Measurements from ENCODE around the gene ZBTB16.

Gene ZBTB16

GRCh38 chr11:114130629-114131277, 71.2 kb downstream of the ZBTB16 start:
- DNase-seq (ENCODE audit: low read depth, low spot score) = no peak

DNA sequence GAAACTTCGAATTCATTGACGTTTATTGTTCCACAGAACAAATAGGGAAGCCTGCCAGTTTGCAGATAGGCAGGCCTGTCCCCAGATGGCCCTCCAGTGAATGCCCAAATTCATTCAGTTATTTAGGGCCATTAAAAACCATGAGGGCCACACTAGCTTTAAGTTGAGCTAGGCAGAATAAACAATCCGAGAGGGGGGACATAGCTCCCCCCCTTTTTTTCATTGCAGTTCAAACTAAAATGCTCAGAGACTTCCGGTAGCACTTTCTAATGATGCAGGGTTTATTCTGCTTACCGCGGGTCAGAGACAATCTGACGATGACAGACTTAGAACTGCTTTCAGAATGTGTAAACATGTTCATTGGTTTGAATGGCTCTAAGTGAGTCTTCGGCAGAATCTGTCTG, 72.0 kb downstream of the ZBTB16 start:
- DNase-seq (ENCODE audit: low read depth, low spot score) = no peak

- no peak for DNase-seq (ENCODE audit: low read depth, low spot score)
Observed at GRCh38 chr11:114132417-114132816, 72.9 kb downstream of the ZBTB16 start.

- no peak for DNase-seq (ENCODE audit: low read depth, low spot score)
Observed at GRCh38 chr11:114132944-114133394, 73.5 kb downstream of the ZBTB16 start.

- DNase-seq (ENCODE audit: low read depth, low spot score) = no peak
Observed at GRCh38 chr11:114133548-114134329, 74.2 kb downstream of the ZBTB16 start.

DNA sequence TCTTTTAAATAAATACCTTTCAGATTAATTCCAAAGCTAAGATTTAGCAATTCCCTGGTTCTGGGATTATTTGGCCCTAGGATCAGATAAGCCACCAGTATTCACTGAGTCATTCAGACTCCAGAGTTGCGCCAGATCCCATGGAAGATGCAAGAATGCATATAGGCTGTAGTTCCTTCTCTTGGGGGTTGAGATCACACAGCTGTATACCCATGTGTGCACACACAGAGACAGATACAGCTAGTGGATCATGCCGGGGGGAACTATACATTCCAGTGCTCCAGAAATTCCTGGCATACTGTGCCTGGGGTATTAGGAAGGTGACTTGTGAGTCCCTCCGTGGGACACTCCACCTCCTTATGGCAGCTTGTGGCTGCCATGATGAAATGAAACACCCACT, 75.4 kb downstream of the ZBTB16 start:
- no peak for DNase-seq (ENCODE audit: low read depth, low spot score)

DNA sequence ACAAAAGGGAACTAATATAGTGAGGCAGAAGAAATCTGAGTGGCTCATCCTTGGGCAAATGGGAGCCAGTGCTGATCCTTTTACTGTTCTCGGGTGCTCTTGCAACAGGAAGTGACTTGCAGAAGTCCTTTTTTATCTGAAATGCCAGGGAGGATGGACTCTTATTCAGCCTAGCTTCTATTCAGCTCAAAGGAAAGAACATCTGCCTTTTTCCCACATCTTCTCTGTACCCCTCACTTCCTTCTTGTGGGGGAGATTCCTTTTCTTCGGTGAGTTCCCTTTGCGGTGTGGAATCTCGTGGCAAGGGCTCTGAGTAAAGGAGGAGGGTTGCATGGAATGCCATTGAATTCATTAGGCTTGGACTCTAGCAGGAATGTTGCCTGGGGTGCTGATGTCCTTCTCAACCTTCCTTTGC, 76.2 kb downstream of the ZBTB16 start:
- DNase-seq (ENCODE audit: low read depth, low spot score) = no peak

DNA sequence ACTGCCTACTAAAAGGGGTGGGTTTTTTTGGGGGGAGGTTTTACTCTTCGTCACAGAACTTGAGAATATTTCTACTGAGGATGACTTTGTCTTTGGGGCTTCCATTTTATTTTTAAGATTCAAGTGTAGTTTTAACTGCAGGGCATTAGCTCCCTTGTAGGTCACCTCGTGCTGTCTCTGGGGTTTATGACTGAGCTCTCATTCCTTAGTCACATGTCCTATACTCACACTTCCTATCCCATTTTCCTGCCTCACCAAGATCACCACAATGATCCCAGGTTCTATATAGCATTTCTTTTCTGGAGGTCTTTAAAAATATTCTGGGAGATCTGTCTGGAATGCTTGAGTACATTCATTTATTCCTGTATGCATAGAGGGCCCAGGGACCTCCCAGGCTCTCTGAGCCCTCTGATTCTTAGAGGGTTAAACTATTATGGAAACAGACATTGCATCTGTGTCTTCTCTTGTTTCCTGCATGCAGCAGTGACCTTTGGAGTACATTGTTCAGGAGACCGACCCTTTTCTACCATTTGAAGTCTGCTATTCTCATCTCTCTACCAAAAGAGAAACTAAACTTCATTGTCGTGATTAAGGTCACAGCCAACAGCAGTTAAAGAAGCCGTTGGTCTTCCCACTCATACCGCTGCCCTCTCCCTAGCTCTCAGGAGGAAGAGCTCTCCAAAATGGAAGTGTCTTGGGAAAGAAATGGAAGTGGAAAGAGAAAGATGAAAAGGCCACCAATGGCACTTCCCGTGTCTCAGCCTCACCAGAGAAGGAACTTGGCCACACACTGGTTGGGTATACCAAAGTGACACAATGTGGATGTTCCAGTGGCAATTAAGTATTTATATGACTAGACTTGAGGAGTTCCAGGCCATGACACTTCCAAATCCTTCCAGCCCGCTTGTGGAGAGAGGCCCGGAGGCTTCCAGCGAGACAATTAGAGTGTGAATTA, 77.5 kb downstream of the ZBTB16 start:
- no peak for DNase-seq (ENCODE audit: low read depth, low spot score)

DNA sequence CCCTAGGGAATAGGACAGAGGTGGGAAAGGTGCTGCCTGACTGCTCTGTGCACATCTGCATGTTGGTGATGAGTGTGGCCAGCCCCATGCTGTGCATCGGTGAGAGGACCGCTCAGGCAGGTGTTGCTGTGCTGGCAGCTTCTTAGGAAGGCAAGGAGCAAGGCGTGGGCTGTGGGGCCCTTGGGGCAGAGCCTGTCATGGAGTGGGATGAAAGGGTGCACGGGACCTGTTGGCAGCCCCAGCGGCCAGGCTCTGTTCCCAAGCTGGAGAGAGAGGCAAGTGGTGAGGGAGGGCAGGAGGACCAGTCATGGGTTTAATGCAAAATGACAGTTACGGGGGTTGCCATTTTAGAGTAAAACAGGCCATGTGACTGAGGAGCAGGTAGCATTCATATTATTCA, 78.3 kb downstream of the ZBTB16 start:
- no peak for DNase-seq (ENCODE audit: low read depth, low spot score)

- DNase-seq (ENCODE audit: low read depth, low spot score) = no peak
Observed at GRCh38 chr11:114138411-114138810, 78.9 kb downstream of the ZBTB16 start.

- DNase-seq (ENCODE audit: low read depth, low spot score) = no peak
Observed at GRCh38 chr11:114140826-114141225, 81.3 kb downstream of the ZBTB16 start.

DNA sequence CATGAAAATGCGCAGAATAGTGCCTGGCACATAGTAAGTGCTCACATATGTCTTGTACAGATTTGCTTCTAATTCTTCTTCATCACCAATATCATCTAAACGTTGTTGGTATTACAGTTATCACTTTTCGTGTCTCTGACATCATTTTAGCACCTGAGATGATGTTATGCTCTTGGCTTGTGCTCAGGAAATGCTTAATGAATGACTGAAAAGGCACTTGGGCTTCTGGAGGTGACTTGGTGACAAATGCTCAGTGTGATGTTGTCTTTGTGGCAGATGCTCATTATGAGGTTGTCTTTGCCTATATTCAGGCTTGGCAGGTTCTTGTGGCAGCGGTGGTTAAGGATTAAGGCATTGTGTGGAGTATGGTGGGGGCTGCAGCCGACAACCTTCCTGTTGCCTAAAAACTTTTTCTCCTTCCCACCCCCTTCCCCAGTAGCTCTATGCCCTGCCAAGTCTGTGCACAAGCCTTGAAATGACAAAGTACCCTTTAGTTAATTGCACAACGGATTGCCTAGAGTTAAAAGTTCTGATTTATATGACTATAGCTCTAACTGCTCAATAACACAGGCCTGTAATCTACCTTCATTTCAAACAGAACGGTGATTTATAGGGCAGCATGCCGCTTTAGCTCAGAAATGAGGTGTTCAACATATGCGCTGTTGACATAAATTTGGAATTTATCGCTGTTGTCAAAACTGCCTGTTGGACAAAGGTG, 82.5 kb downstream of the ZBTB16 start:
- DNase-seq (ENCODE audit: low read depth, low spot score) = no peak

DNA sequence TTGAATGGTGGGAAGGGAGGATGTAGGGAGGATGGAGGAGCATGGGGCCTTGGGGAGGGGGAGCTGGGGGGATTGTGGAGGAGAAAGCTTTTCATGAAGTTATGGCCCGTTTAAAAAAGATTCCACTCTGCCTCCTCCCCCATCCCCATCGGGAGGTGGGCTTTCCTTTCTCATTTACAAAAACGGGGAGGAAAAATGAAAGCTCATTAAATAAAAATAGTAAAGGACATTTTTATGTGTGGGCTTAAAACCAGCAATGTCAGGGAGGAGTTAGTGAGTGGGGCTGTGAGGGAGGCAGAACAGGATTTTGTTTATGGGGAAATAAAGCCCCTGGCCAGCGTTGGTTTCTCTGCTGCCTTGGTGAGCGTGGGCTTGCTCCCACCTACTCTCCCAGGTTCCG, 83.2 kb downstream of the ZBTB16 start:
- no peak for DNase-seq (ENCODE audit: low read depth, low spot score)

- no peak for DNase-seq (ENCODE audit: low read depth, low spot score)
Observed at GRCh38 chr11:114145166-114145775, 85.8 kb downstream of the ZBTB16 start.

- DNase-seq (ENCODE audit: low read depth, low spot score) = no peak
Observed at GRCh38 chr11:114147375-114148012, 88.0 kb downstream of the ZBTB16 start.

DNA sequence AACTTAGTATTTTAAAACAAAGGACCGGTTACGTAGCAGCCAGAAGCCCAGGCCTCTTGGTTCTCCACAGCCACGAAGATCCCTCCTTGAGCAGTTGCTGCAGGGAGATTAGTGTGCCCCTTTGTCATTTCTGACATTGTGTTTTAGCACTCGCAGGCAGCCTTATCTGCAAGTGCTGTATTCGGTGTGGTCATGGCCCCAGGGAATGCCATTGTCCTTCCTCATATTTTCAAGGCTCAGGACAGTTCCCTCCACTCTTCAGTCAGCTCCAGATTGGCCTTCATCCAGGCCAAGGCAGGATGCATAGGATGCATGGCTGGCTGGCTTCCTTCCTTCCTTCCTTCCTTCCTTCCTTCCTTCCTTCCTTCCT, 88.5 kb downstream of the ZBTB16 start:
- no peak for DNase-seq (ENCODE audit: low read depth, low spot score)

DNA sequence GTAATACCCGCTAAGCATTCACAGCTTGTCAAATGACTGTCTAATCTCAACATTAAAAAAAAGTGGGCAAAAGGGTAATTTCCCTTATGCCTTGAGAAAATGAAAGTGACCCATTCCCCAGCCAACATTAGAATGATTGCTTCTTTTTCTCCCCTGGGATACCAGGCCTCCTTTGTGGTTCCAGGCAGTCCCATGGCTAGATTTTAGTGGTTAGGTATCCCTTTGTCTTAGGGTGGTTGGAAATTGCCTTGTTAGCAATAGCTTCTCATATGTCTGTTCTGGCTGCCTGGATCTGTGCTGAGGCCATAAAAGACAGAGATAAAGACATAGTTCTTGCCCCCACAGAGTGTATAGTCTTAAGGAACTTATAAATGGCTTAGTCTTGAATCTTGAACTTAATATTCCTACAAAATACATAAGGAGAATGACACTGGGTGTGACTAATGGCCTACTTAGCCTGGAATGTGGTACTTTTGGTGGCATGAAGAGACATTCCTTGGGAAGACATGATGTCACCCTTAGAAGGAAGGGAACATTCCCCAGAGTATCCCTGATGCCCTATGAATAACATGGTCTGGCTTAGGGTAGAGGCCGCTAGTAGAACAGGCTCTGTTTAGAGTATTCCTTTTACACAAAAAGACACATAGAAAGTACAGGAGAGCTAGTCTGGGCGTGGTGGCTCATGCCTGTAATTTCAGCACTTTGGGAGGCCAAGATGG, 90.3 kb downstream of the ZBTB16 start:
- no peak for DNase-seq (ENCODE audit: low read depth, low spot score)

DNA sequence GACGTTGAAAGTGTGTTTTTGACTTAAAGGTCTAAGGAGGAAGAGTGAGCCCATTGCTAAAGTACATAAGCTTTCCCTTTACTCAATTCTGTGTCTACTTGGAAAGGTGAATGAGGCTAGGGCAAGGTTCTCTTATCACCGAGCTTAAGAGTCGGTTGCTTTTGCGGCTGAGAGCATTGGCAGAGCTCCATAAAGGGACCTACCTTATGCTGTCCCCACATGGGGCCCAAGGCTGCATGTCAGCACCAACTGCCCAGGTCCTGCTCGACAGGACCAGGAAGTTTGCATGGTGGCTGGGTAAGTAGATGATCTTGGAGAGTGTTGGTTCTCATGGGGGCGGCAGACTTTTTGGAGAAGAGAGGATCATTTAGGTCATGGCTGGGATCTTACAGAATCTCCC, 91.2 kb downstream of the ZBTB16 start:
- no peak for DNase-seq (ENCODE audit: low read depth, low spot score)

- DNase-seq (ENCODE audit: low read depth, low spot score) = no peak
Observed at GRCh38 chr11:114151631-114152030, 92.1 kb downstream of the ZBTB16 start.

GRCh38 chr11:114152162-114152561, 92.7 kb downstream of the ZBTB16 start:
- DNase-seq (ENCODE audit: low read depth, low spot score) = no peak

All from activated naive CD8-positive, alpha-beta T cell treated with anti-CD3 and anti-CD28 coated beads, Interleukin-2, amount 50 U/mL, for 16 hours (primary cell).